ENCODE data around the gene AP3M1.

GRCh38 chr10:74122060-74122459 lies 28.6 kb downstream of the AP3M1 start:
- TF ChIP-seq SUZ12 (IDR thresholded peaks at IDR 0.05; ENCODE audit: extremely low read depth, insufficient read depth, insufficient read length) (no peak), ZNF274 (IDR thresholded peaks at IDR 0.05; ENCODE audit: low read depth, low read length) (no peak), YY1 (IDR thresholded peaks at IDR 0.05; ENCODE audit: insufficient read depth, insufficient read length) (no peak)

All from NT2/D1 (cell line).